ENCODE measurements around the gene UGT2A2. TPM values are rescaled to one million over a fixed set of nuclear protein-coding genes. Genes with fewer than 3 reads are reported as not detected.

Gene UGT2A2
- total RNA-seq, result not detected in 2 replicates

DNA sequence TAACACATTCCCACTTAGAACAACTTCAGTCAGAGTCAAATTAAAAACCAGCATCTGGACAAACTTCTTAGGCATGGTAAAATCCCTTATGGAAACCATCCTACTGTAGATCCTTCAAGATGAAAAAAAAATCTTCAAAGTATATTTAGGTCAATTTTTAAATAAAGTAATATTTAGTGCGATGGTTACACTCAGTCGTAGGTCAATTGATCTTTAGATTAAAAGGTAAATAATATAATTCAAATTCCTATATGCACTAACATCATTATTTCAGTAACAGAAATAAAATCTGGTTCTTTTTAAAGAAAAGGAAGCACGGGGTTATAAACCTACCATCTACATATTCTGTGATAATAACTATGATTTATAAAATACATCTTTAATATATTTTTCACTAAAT is at the start of gene UGT2A2:
Gene UGT2A2, minus strand, starts transcription at position 101 of the 400 bp plus-strand sequence. Its CDS starts 2 bp downstream, at position 99.

DNA sequence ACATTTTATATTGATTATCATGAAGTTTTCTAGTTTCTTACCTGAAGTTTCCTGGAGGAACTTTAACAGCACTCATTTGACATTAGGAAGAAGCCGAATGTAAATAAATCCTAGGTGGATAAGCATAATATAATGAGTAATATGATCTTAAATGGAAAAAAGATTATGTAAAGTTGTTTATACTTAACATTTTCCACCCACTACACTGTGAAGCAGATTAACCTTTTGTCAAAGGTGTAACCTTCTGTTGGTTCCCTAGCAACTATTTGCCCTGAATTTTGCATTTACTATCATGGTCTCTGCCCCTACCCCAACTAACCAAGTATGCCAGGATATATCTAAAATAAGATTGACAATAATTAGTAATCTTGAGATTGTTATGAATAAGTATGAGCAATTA is 13.7 kb upstream of the UGT2A2 start, which contains the start of gene UGT2A1:
Gene UGT2A1, minus strand, starts transcription at position 101 of the 400 bp plus-strand sequence. CDS start 5,603 bp downstream, outside the sequence.

Other genes starting within 250 kb of the UGT2A2 start
- gene UGT2B4, start 143.7 kb downstream of the UGT2A2 start, total RNA-seq, result not detected in 2 replicates
- not detected in 2 replicates for gene UGT2A1, start 13.6 kb upstream of the UGT2A2 start, total RNA-seq
- gene SULT1B1, start 121.0 kb upstream of the UGT2A2 start, total RNA-seq, result 0.87 and 2.1 TPM in 2 replicates
- 0.22 and 0.52 TPM in 2 replicates for gene SULT1E1, start 220.5 kb upstream of the UGT2A2 start, total RNA-seq